ENCODE results near the gene OR10D3.

- TF ChIP-seq, protein P1, sequence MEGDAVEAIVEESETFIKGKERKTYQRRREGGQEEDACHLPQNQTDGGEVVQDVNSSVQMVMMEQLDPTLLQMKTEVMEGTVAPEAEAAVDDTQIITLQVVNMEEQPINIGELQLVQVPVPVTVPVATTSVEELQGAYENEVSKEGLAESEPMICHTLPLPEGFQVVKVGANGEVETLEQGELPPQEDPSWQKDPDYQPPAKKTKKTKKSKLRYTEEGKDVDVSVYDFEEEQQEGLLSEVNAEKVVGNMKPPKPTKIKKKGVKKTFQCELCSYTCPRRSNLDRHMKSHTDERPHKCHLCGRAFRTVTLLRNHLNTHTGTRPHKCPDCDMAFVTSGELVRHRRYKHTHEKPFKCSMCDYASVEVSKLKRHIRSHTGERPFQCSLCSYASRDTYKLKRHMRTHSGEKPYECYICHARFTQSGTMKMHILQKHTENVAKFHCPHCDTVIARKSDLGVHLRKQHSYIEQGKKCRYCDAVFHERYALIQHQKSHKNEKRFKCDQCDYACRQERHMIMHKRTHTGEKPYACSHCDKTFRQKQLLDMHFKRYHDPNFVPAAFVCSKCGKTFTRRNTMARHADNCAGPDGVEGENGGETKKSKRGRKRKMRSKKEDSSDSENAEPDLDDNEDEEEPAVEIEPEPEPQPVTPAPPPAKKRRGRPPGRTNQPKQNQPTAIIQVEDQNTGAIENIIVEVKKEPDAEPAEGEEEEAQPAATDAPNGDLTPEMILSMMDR (IDR thresholded peaks at IDR 0.05): no peak
- no peak for TF ChIP-seq EZH2 (IDR thresholded peaks at IDR 0.05; ENCODE audit: borderline replicate concordance, insufficient read depth, low read depth, low read length, poor library complexity, severe bottlenecking)
Observed at GRCh38 chr11:124143034-124143433, 40.1 kb upstream of the OR10D3 start.

Data from B cell (primary cell).